CD14-positive monocyte (primary cell): Measurements from ENCODE around the gene NVL. TPM values are rescaled to one million over a fixed set of nuclear protein-coding genes. Genes with fewer than 3 reads are reported as not detected.

ENCODE experiments used
- DNase-seq, 3 donors: peaks; one replicate each; pipeline ENCODE4 v3.0.0-alpha.2; 2011 to 2022
- H2AFZ ChIP-seq: 2 replicates; pipeline ENCODE4 v1.6.0; 2012; ENCODE audit warnings: mild to moderate bottlenecking, low read depth, low read length, inconsistent platforms; ENCODE audit not compliant: insufficient read depth, poor library complexity, severe bottlenecking
- H3K27ac ChIP-seq, 2 donors: 1 replicate in 1 of 2; 2 replicates in 1 of 2; pipeline ENCODE4 v1.5.1; 2012 to 2013; ENCODE audit warnings: low read length in 2 of 2, control low read depth in 1 of 2, inconsistent platforms in 1 of 2, low read depth in 1 of 2, mild to moderate bottlenecking in 1 of 2
- H3K27me3 ChIP-seq, 2 donors: one replicate each; pipeline versions ENCODE4 v1.6.0 to v1.6.1; 2011 to 2013; ENCODE audit warnings: low read length in 2 of 2; ENCODE audit not compliant: control insufficient read depth in 2 of 2, insufficient read depth in 2 of 2
- H3K36me3 ChIP-seq, 2 donors: replicated peaks in 1 of 2; 1 replicate in 1 of 2; 2 replicates in 1 of 2; pipeline versions ENCODE4 v1.5.1 to v1.6.1; 2012 to 2013; ENCODE audit warnings: low read length in 2 of 2, control low read depth in 1 of 2, inconsistent platforms in 1 of 2, mild to moderate bottlenecking in 1 of 2; ENCODE audit not compliant: insufficient read depth in 2 of 2, control insufficient read depth in 1 of 2
- H3K4me1 ChIP-seq, 2 donors: 1 replicate in 1 of 2; 2 replicates in 1 of 2; pipeline versions ENCODE4 v1.5.1 to v1.6.1; 2012 to 2013; ENCODE audit warnings: low read length in 2 of 2, control low read depth in 1 of 2, inconsistent platforms in 1 of 2, mild to moderate bottlenecking in 1 of 2, moderate library complexity in 1 of 2; ENCODE audit not compliant: insufficient read depth in 2 of 2, control insufficient read depth in 1 of 2
- H3K4me2 ChIP-seq: replicated peaks from 2 replicates; pipeline ENCODE3; 2012; ENCODE audit warnings: low read length, moderate library complexity, mild to moderate bottlenecking; ENCODE audit not compliant: poor library complexity, severe bottlenecking; ENCODE audit errors: extremely low read depth
- H3K4me3 ChIP-seq, 3 experiments: fragments of 200-600 bp in 1 of 3; sonication (generic) in 1 of 3; replicated peaks in 1 of 3; 1 replicate in 2 of 3; 2 replicates in 1 of 3; pipeline ENCODE4 v1.5.1; 2011 to 2013; ENCODE audit warnings: low read length in 3 of 3, mild to moderate bottlenecking in 3 of 3, control low read depth in 2 of 3, low read depth in 2 of 3, inconsistent platforms in 1 of 3, moderate library complexity in 1 of 3
- H3K79me2 ChIP-seq: 2 replicates; pipeline ENCODE4 v1.6.0; 2012; ENCODE audit warnings: mild to moderate bottlenecking, control low read depth, inconsistent platforms, low read length, moderate library complexity; ENCODE audit not compliant: insufficient read depth
- H3K9ac ChIP-seq: 2 replicates; pipeline ENCODE4 v1.6.0; 2017; ENCODE audit warnings: low read length, mild to moderate bottlenecking; ENCODE audit not compliant: insufficient read depth, poor library complexity, severe bottlenecking
- H3K9me3 ChIP-seq, 2 donors: replicated peaks in 1 of 2; 1 replicate in 1 of 2; 2 replicates in 1 of 2; pipeline versions ENCODE4 v1.5.1 to v1.6.1; 2012 to 2013; ENCODE audit warnings: low read length in 2 of 2, control low read depth in 1 of 2; ENCODE audit not compliant: control insufficient read depth in 1 of 2, insufficient read depth in 1 of 2
- H4K20me1 ChIP-seq: 2 replicates; pipeline ENCODE4 v1.6.0; 2012; ENCODE audit warnings: mild to moderate bottlenecking, low read length, control low read depth, moderate library complexity; ENCODE audit not compliant: insufficient read depth
- H3K27ac Mint-ChIP-seq, 7 donors: one replicate each; pipeline ENCODE4 v1.8.0; 2020; ENCODE audit warnings: mild to moderate bottlenecking in 7 of 7, mixed read lengths in 7 of 7, moderate library complexity in 6 of 7, inconsistent platforms in 2 of 7
- H3K27me3 Mint-ChIP-seq, 3 donors: one replicate each; pipeline ENCODE4 v1.8.0; 2021 to 2022; ENCODE audit warnings: low read depth in 3 of 3, mild to moderate bottlenecking in 3 of 3, mixed read lengths in 3 of 3, moderate library complexity in 3 of 3, inconsistent platforms in 1 of 3
- H3K36me3 Mint-ChIP-seq, 2 donors: one replicate each; pipeline ENCODE4 v1.8.0; 2020; ENCODE audit warnings: mixed read lengths in 2 of 2, inconsistent platforms in 1 of 2, mild to moderate bottlenecking in 1 of 2
- H3K4me1 Mint-ChIP-seq: one replicate; pipeline ENCODE4 v1.8.0; 2020; ENCODE audit warnings: mild to moderate bottlenecking, mixed read lengths
- H3K4me3 Mint-ChIP-seq, 2 donors: one replicate each; pipeline ENCODE4 v1.8.0; 2020; ENCODE audit warnings: mild to moderate bottlenecking in 2 of 2, mixed read lengths in 2 of 2, moderate library complexity in 1 of 2
- H3K9me3 Mint-ChIP-seq, 7 donors: one replicate each; pipeline ENCODE4 v1.8.0; 2020 to 2022; ENCODE audit warnings: mixed read lengths in 7 of 7, mild to moderate bottlenecking in 6 of 7, moderate library complexity in 6 of 7, inconsistent platforms in 2 of 7
- WGBS: methylation state at CpG from one replicate; pipeline ENCODE4 v1.1.5; 2013; ENCODE audit warnings: missing lambda C conversion rate; ENCODE audit not compliant: insufficient coverage; 5-methylcytosine and 5-hydroxymethylcytosine counted together
- intact Hi-C, 2 donors: fragments of 100-400 bp; cut with micrococcal nuclease; formaldehyde crosslinking; loops; one replicate each; pipeline versions ENCODE4 v1.15.0 to v1.15.1; 2023
- polyA plus RNA-seq, 3 donors: library from polyadenylated mRNA; depleted of rRNA in 1 of 3; unstranded in 2 of 3; stranded (reverse) in 1 of 3; fragments of 300-500 nt in 2 of 3; fragments of >200 nt in 1 of 3; fragmentation: Illumina TruSeq in 2 of 3; gene quantifications; 1 replicate in 2 of 3; 2 replicates in 1 of 3; pipeline ENCODE4 v1.2.3, GENCODE V29; 2012 to 2021
- TF ChIP-seq, protein P1 (sequence below): fragments of 200-600 bp; IDR thresholded peaks from one replicate; pipeline ENCODE4 v1.8.0; 2022; ENCODE audit warnings: antibody characterized with exemption, mild to moderate bottlenecking

Gene NVL
- polyA plus RNA-seq, 3 donors = 8.4 to 12.6 (median 9.6) TPM

DNA sequence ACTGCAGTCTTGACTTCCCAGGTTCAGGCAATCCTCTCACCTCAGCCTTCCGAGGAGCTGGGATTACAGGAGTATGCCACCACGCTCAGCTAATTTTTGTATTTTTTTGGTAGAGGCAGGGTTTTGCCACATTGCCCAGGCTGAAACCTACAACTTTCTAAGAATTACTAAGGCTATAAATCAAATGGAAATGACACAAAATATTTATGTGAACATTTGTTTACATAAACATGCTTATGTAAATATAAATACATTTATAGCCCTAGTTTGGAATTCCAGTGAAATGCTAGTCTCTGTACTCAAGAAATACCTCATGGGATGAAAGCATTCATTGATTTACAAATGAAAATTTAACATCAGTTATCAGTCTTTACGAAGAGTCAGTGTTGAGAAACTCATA lies 47.8 kb downstream of the NVL start:
- WGBS = no CpG with 5 or more reads among the region's 3 CpGs
- Histone ChIP-seq H3K27ac (no peak overlapping the region), H3K9me3 (no peaks in the 10 kb centered on the region), H3K27me3 (no peaks in the 10 kb centered on the region), H2AFZ (no peak overlapping the region), H3K4me3 (no peak overlapping the region), H3K4me1 (no peaks in the 10 kb centered on the region), H3K36me3 (peaks cover 53 to 64% of the 10 kb centered on the region in 2 donors), H3K4me2 (no peak overlapping the region), H3K9ac (no peak overlapping the region), H3K79me2 (no peaks in the 10 kb centered on the region), H4K20me1 (no peaks in the 10 kb centered on the region)
- no peaks in the 10 kb centered on the region for H3K4me1 Mint-ChIP-seq
- no peak overlapping the region for H3K4me3 Mint-ChIP-seq
- peaks cover 54 to 84% of the 10 kb centered on the region in 2 donors for H3K36me3 Mint-ChIP-seq
- intact Hi-C loops = no loop called here
- H3K9me3 Mint-ChIP-seq = no peaks in the 10 kb centered on the region
- DNase-seq = no peak
- peak overlapping the region in 1 of 7 donors; percentile 18 for H3K27ac Mint-ChIP-seq
- H3K27me3 Mint-ChIP-seq = no peaks in the 10 kb centered on the region
- TF ChIP-seq, protein P1, sequence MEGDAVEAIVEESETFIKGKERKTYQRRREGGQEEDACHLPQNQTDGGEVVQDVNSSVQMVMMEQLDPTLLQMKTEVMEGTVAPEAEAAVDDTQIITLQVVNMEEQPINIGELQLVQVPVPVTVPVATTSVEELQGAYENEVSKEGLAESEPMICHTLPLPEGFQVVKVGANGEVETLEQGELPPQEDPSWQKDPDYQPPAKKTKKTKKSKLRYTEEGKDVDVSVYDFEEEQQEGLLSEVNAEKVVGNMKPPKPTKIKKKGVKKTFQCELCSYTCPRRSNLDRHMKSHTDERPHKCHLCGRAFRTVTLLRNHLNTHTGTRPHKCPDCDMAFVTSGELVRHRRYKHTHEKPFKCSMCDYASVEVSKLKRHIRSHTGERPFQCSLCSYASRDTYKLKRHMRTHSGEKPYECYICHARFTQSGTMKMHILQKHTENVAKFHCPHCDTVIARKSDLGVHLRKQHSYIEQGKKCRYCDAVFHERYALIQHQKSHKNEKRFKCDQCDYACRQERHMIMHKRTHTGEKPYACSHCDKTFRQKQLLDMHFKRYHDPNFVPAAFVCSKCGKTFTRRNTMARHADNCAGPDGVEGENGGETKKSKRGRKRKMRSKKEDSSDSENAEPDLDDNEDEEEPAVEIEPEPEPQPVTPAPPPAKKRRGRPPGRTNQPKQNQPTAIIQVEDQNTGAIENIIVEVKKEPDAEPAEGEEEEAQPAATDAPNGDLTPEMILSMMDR = no peak

DNA sequence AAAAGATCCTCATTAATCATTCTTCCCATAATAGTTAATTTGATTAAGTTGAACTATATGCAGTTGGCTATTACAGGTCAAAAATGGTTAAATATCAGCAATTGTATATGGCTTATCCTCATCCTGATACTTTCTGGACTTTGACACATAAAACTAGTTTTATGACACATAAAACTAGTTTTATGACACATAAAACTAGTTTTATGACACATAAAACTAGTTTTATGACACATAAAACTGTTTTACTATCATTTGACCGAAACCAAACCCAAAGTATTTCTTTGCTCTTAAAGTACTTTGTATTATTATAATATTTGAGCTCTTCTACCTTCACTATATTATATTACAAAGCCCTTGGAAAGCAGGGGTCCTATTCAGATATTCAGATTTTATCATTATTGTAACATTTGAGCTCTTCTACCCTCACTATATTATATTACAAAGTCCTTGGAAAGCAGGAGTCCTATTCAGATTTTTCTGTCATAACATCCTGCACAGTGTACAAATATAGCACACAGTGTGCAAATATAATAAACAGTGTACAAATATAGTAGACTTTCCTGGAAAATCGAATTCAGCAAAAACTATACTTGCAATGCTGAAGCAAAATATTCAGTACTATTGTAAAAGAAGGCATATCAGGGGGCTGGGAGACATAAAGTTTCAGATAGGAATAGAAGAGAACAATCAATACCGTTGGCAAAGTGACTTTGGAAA lies 53.0 kb downstream of the NVL start:
- Mint-ChIP-seq H3K4me1 (no peaks in the 10 kb centered on the region), H3K36me3 (peaks cover 36 to 70% of the 10 kb centered on the region in 2 donors), H3K4me3 (no peak overlapping the region), H3K27me3 (peaks cover 0 to 2% (median 0%) of the 10 kb centered on the region in 3 donors), H3K27ac (no peak overlapping the region), H3K9me3 (no peaks in the 10 kb centered on the region)
- Histone ChIP-seq H3K4me3 (no peak overlapping the region), H3K4me2 (no peak overlapping the region), H3K27me3 (no peaks in the 10 kb centered on the region), H3K4me1 (no peaks in the 10 kb centered on the region), H3K27ac (no peak overlapping the region), H3K9ac (no peak overlapping the region), H3K36me3 (peaks cover 37 to 46% of the 10 kb centered on the region in 2 donors), H3K9me3 (no peaks in the 10 kb centered on the region), H3K79me2 (no peaks in the 10 kb centered on the region), H2AFZ (no peak overlapping the region), H4K20me1 (no peaks in the 10 kb centered on the region)
- DNase-seq = no peak
- WGBS = no CpG with 5 or more reads among the region's 3 CpGs
- intact Hi-C loops = no loop called here
- TF ChIP-seq, protein P1 = no peak
